ENCODE data around the gene LGMN.

LGMN gene

GRCh38 chr14:92673601-92674150, 74.8 kb downstream of the LGMN start:
- no peak overlapping the region for H3K27ac ChIP-seq (ENCODE audit: poor library complexity, severe bottlenecking)
- no peak for ATAC-seq (ENCODE audit: low read depth)
- no peaks in the 10 kb centered on the region for H3K4me1 ChIP-seq (ENCODE audit: insufficient read depth, poor library complexity, severe bottlenecking)
- TF ChIP-seq CTCF (IDR thresholded peaks at IDR 0.05; ENCODE audit: poor library complexity, severe bottlenecking) = no peak
- H3K9me3 ChIP-seq (ENCODE audit: severe bottlenecking) = no peaks in the 10 kb centered on the region
- H3K27me3 ChIP-seq (ENCODE audit: insufficient read depth, poor library complexity, severe bottlenecking) = no peaks in the 10 kb centered on the region
- H3K4me3 ChIP-seq (ENCODE audit: severe bottlenecking) = no peak overlapping the region
- DNase-seq (ENCODE audit: low spot score) = no peak
- H3K36me3 ChIP-seq (ENCODE audit: low read depth) = no peaks in the 10 kb centered on the region

GRCh38 chr14:92670643-92671366, 77.6 kb downstream of the LGMN start:
- no peaks in the 10 kb centered on the region for H3K4me1 ChIP-seq (ENCODE audit: insufficient read depth, poor library complexity, severe bottlenecking)
- H3K36me3 ChIP-seq (ENCODE audit: low read depth) = no peaks in the 10 kb centered on the region
- ATAC-seq (ENCODE audit: low read depth) (no peak), DNase-seq (ENCODE audit: low spot score) (no peak)
- no peaks in the 10 kb centered on the region for H3K9me3 ChIP-seq (ENCODE audit: severe bottlenecking)
- H3K4me3 ChIP-seq (ENCODE audit: severe bottlenecking) = no peak overlapping the region
- H3K27me3 ChIP-seq (ENCODE audit: insufficient read depth, poor library complexity, severe bottlenecking) = no peaks in the 10 kb centered on the region
- no peak for TF ChIP-seq CTCF (IDR thresholded peaks at IDR 0.05; ENCODE audit: poor library complexity, severe bottlenecking)
- no peak overlapping the region for H3K27ac ChIP-seq (ENCODE audit: poor library complexity, severe bottlenecking)

- H3K27me3 ChIP-seq (ENCODE audit: insufficient read depth, poor library complexity, severe bottlenecking) = no peaks in the 10 kb centered on the region
- DNase-seq (ENCODE audit: low spot score) (no peak), ATAC-seq (ENCODE audit: low read depth) (peak; percentile 58; the same call in 2 of the 3 replicates)
- no peak overlapping the region for H3K27ac ChIP-seq (ENCODE audit: poor library complexity, severe bottlenecking)
- no peaks in the 10 kb centered on the region for H3K4me1 ChIP-seq (ENCODE audit: insufficient read depth, poor library complexity, severe bottlenecking)
- peak; percentile 37 for TF ChIP-seq CTCF (IDR thresholded peaks at IDR 0.05; ENCODE audit: poor library complexity, severe bottlenecking)
- H3K36me3 ChIP-seq (ENCODE audit: low read depth) = no peaks in the 10 kb centered on the region
- no peak overlapping the region for H3K4me3 ChIP-seq (ENCODE audit: severe bottlenecking)
- H3K9me3 ChIP-seq (ENCODE audit: severe bottlenecking) = no peaks in the 10 kb centered on the region
Observed at GRCh38 chr14:92670160-92670559, 78.3 kb downstream of the LGMN start.

GRCh38 chr14:92668276-92668973, 80.0 kb downstream of the LGMN start:
- Histone ChIP-seq H3K27me3 (ENCODE audit: insufficient read depth, poor library complexity, severe bottlenecking) (no peaks in the 10 kb centered on the region), H3K9me3 (ENCODE audit: severe bottlenecking) (no peaks in the 10 kb centered on the region), H3K4me3 (ENCODE audit: severe bottlenecking) (no peak overlapping the region), H3K36me3 (ENCODE audit: low read depth) (no peaks in the 10 kb centered on the region), H3K4me1 (ENCODE audit: insufficient read depth, poor library complexity, severe bottlenecking) (no peaks in the 10 kb centered on the region), H3K27ac (ENCODE audit: poor library complexity, severe bottlenecking) (no peak overlapping the region)
- TF ChIP-seq CTCF (IDR thresholded peaks at IDR 0.05; ENCODE audit: poor library complexity, severe bottlenecking) = no peak
- no peak for ATAC-seq (ENCODE audit: low read depth)
- DNase-seq (ENCODE audit: low spot score) = no peak
